ENCODE data around the gene TTLL13. TPM values are rescaled to one million over a fixed set of nuclear protein-coding genes. Genes with fewer than 3 reads are reported as not detected.

The TTLL13 gene
- polyA plus RNA-seq, 1 donor from 2014 or later = 0.33 TPM

GRCh38 chr15:90270502-90271150 is 21.3 kb downstream of the TTLL13 start:
- Histone ChIP-seq H3K27me3 (ENCODE audit: insufficient read depth, low read depth, low read length) (no peaks in the 10 kb centered on the region), H3K9me2 (ENCODE audit: insufficient read depth, low read length) (no peaks in the 10 kb centered on the region), H2AFZ (ENCODE audit: low read depth, low read length) (no peak overlapping the region), H3K79me2 (replicated peaks; ENCODE audit: insufficient read depth, low read length) (peaks cover 59% of the 10 kb centered on the region), H3K27ac (ENCODE audit: low read length) (no peak overlapping the region), H3K9ac (ENCODE audit: low read length) (no peak overlapping the region), H3F3A (ENCODE audit: insufficient read depth, low read length, poor library complexity, severe bottlenecking) (no peaks in the 10 kb centered on the region), H3K4me2 (ENCODE audit: low read length) (no peak overlapping the region), H4K20me1 (ENCODE audit: insufficient read depth) (peaks cover 4% of the 10 kb centered on the region), H3K36me3 (ENCODE audit: insufficient read depth, low read length) (no peaks in the 10 kb centered on the region), H3K4me3 (ENCODE audit: low read length) (no peak overlapping the region), H3K9me3 (ENCODE audit: low read length) (no peaks in the 10 kb centered on the region)
- TF ChIP-seq MXI1 (conservative IDR thresholded peaks at IDR 0.05; ENCODE audit: poor library complexity, severe bottlenecking) (no peak), RAD21 (conservative IDR thresholded peaks at IDR 0.05) (no peak), POLR2AphosphoS5 (IDR thresholded peaks at IDR 0.05) (no peak), CTCF (IDR thresholded peaks at IDR 0.05; ENCODE audit: poor library complexity, severe bottlenecking) (no peak), EZH2 (IDR thresholded peaks at IDR 0.05; ENCODE audit: borderline replicate concordance, insufficient read depth, low read length, poor library complexity, severe bottlenecking) (no peak), EP300 (conservative IDR thresholded peaks at IDR 0.05; ENCODE audit: poor library complexity, severe bottlenecking) (no peak), SMC3 (conservative IDR thresholded peaks at IDR 0.05; ENCODE audit: poor library complexity) (no peak), TAF1 (IDR thresholded peaks at IDR 0.05; ENCODE audit: low read depth) (no peak), REST (IDR thresholded peaks at IDR 0.05; ENCODE audit: borderline replicate concordance) (no peak)

GRCh38 chr15:90271459-90272166 is 22.3 kb downstream of the TTLL13 start:
- H3F3A ChIP-seq (ENCODE audit: insufficient read depth, low read length, poor library complexity, severe bottlenecking) = no peaks in the 10 kb centered on the region
- no peaks in the 10 kb centered on the region for H3K36me3 ChIP-seq (ENCODE audit: insufficient read depth, low read length)
- H3K9me3 ChIP-seq (ENCODE audit: low read length) = no peaks in the 10 kb centered on the region
- no peaks in the 10 kb centered on the region for H3K27me3 ChIP-seq (ENCODE audit: insufficient read depth, low read depth, low read length)
- H4K20me1 ChIP-seq (ENCODE audit: insufficient read depth) = peaks cover 4% of the 10 kb centered on the region
- TF ChIP-seq CTCF (IDR thresholded peaks at IDR 0.05; ENCODE audit: poor library complexity, severe bottlenecking) (no peak), TAF1 (IDR thresholded peaks at IDR 0.05; ENCODE audit: low read depth) (no peak), SMC3 (conservative IDR thresholded peaks at IDR 0.05; ENCODE audit: poor library complexity) (no peak), POLR2AphosphoS5 (IDR thresholded peaks at IDR 0.05) (no peak), EZH2 (IDR thresholded peaks at IDR 0.05; ENCODE audit: borderline replicate concordance, insufficient read depth, low read length, poor library complexity, severe bottlenecking) (no peak), MXI1 (conservative IDR thresholded peaks at IDR 0.05; ENCODE audit: poor library complexity, severe bottlenecking) (no peak), RAD21 (conservative IDR thresholded peaks at IDR 0.05) (no peak), REST (IDR thresholded peaks at IDR 0.05; ENCODE audit: borderline replicate concordance) (no peak), EP300 (conservative IDR thresholded peaks at IDR 0.05; ENCODE audit: poor library complexity, severe bottlenecking) (no peak)
- H2AFZ ChIP-seq (ENCODE audit: low read depth, low read length) = no peak overlapping the region
- peaks cover 50% of the 10 kb centered on the region for H3K79me2 ChIP-seq (replicated peaks; ENCODE audit: insufficient read depth, low read length)
- H3K4me2 ChIP-seq (ENCODE audit: low read length) = no peak overlapping the region
- no peaks in the 10 kb centered on the region for H3K9me2 ChIP-seq (ENCODE audit: insufficient read depth, low read length)
- no peak overlapping the region for H3K27ac ChIP-seq (ENCODE audit: low read length)
- H3K9ac ChIP-seq (ENCODE audit: low read length) = no peak overlapping the region
- no peak overlapping the region for H3K4me3 ChIP-seq (ENCODE audit: low read length)
